Stomach (tissue), 9 donors: Measurements from ENCODE around the gene COX18. TPM values are rescaled to one million over a fixed set of nuclear protein-coding genes. Genes with fewer than 3 reads are reported as not detected.

Experiments
- DNase-seq, 2 donors: peaks; one replicate each; pipeline versions ENCODE4 v3.0.0 to v3.0.0-alpha.2; 2013 to 2019
- H3K27ac ChIP-seq, 5 donors: fragments of 200-600 bp in 4 of 5; sonication (generic) in 4 of 5; one replicate each; pipeline ENCODE4 v1.5.1; 2013 to 2019; ENCODE audit warnings: mild to moderate bottlenecking in 1 of 5, moderate library complexity in 1 of 5
- H3K27me3 ChIP-seq, 3 donors: fragments of 200-600 bp; sonication (generic); one replicate each; pipeline ENCODE4 v1.5.1; 2017 to 2019; ENCODE audit warnings: mixed run types in 1 of 3
- H3K36me3 ChIP-seq, 4 donors: fragments of 200-600 bp; sonication (generic); 1 replicate in 3 of 4; 2 replicates in 1 of 4; pipeline ENCODE4 v1.5.1; 2016 to 2019
- H3K4me1 ChIP-seq, 4 donors: fragments of 200-600 bp; sonication (generic); one replicate each; pipeline ENCODE4 v1.5.1; 2016 to 2019
- H3K4me3 ChIP-seq, 4 donors: fragments of 200-600 bp; sonication (generic) in 3 of 4; one replicate each; pipeline ENCODE4 v1.5.1; 2016 to 2019; ENCODE audit warnings: mild to moderate bottlenecking in 1 of 4
- H3K9me3 ChIP-seq, 4 donors: fragments of 200-600 bp; sonication (generic); one replicate each; pipeline ENCODE4 v1.5.1; 2016 to 2019
- CTCF ChIP-seq, 7 experiments: fragments of 450-650 bp in 4 of 7; fragments of 200-600 bp in 3 of 7; sonication (generic) in 3 of 7; IDR thresholded peaks; one replicate each; pipeline ENCODE4 v1.5.1; 2016 to 2019; ENCODE audit warnings: antibody characterized with exemption in 7 of 7, control low read depth in 2 of 7, mild to moderate bottlenecking in 1 of 7
- EP300 ChIP-seq: sonication (generic); formaldehyde crosslinking; IDR thresholded peaks from one replicate; pipeline ENCODE4 v1.6.1; 2017; ENCODE audit warnings: antibody characterized with exemption
- POLR2A ChIP-seq, 4 donors: fragments of 450-650 bp; IDR thresholded peaks; one replicate each; pipeline ENCODE4 v1.6.1; 2016; ENCODE audit warnings: antibody characterized with exemption in 4 of 4, control low read depth in 2 of 4, mild to moderate bottlenecking in 1 of 4, moderate library complexity in 1 of 4
- POLR2AphosphoS5 ChIP-seq, 3 donors: sonication (generic); formaldehyde crosslinking; IDR thresholded peaks; one replicate each; pipeline ENCODE4 v1.6.1; 2016; ENCODE audit warnings: antibody characterized with exemption in 3 of 3
- WGBS, 5 donors: extraction: QIAGEN DNeasy Blood & Tissue Kit in 3 of 5; methylation state at CpG; one replicate each; pipeline versions ENCODE4 v1.1.5 to v1.1.7; 2013 to 2018; 5-methylcytosine and 5-hydroxymethylcytosine counted together
- intact Hi-C: fragments of 100-400 bp; cut with DNase I; formaldehyde crosslinking; loops from one replicate; pipeline ENCODE4 v1.15.1; 2023; ENCODE audit warnings: low total_unique reads
- polyA plus RNA-seq, 3 donors: library from polyadenylated mRNA; stranded (reverse); fragments of 200-250 nt; gene quantifications; one replicate each; pipeline ENCODE4 v1.2.3, GENCODE V29; 2013
- total RNA-seq, 5 donors: library from RNA; depleted of rRNA; stranded (reverse); fragments of >200 nt; gene quantifications; one replicate each; pipeline versions ENCODE4 v1.1.0 to v1.2.3, GENCODE V29; 2014 to 2016
- donor health status: healthy with polysubstance abuse.
- donor health status: Bipolar disorder and iron deficiency.
- donor health status: healthy.

The COX18 gene
- total and polyA plus RNA-seq, 8 donors = 2.3 to 26.8 (median 8.0) TPM

GRCh38 chr4:73011629-73011985 lies 57.9 kb downstream of the COX18 start:
- TF ChIP-seq POLR2AphosphoS5 (IDR thresholded peaks at IDR 0.05) (no peak), CTCF (IDR thresholded peaks at IDR 0.05) (no peak), EP300 (no peak), POLR2A (IDR thresholded peaks at IDR 0.05) (no peak)
- no peak for DNase-seq

DNA sequence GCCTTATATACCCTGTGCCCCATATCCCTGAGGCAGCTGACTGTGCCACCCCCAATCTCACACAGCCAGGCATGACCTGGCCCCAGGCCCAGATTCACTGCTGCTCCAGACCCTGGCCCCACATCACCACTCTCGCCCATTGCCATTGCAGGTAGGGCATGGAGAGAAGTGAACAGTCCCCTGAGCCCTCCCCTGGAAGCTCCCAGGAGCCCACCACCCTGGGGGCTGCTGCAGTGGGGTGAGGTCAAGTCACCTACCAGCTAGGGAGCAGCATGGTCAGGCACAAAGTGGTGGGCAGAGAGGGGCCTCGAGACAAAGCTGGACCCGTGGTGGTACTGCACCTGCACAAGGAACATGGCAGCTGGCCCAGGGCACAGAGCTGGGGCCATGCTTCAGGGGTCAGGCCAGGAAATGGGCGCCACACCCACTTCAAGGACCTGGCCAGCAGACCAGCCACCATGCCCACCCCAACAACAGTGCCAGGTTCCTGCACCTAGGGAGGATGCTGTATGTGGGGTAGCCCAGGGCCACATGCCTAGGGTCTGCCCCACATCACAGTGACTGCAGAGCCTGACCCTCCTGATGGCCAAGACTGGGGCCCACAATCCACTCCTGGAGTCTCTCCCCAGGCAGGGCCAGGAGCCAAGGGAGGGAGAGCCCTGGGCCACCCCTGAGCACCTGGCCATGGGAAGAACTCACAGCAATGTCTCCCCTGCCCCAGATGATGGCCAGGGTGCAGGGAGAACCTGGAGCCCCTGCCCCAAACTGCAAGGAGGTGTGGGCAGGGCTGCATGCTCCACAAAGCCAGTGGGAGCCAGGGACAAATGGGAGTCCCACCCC lies 58.5 kb downstream of the COX18 start:
- 84 to 89% (median 88%) methylated on average over 3 to 4 of the region's 4 CpGs for WGBS, 5 donors
- H3K4me3 ChIP-seq = no peak overlapping the region
- no peak for TF ChIP-seq POLR2AphosphoS5 (IDR thresholded peaks at IDR 0.05)
- TF ChIP-seq POLR2A (IDR thresholded peaks at IDR 0.05) = no peak
- H3K27me3 ChIP-seq = no peaks in the 10 kb centered on the region
- no peak for DNase-seq
- intact Hi-C loops = loop anchor here (10.0 kb wide), 1 partner anchor 306 kb away; no protein-coding TSS in a partner anchor
- H3K4me1 ChIP-seq = no peaks in the 10 kb centered on the region
- H3K27ac ChIP-seq = no peak overlapping the region
- no peaks in the 10 kb centered on the region for H3K36me3 ChIP-seq
- H3K9me3 ChIP-seq = peaks cover 0 to 17% (median 5%) of the 10 kb centered on the region in 4 donors

More at GRCh38 chr4:73011629-73011985, 57.9 kb downstream of the COX18 start:
- 84 to 94% (median 85%) methylated on average over 3 to 4 of the region's 4 CpGs for WGBS, 5 donors
- H3K4me1 ChIP-seq = no peaks in the 10 kb centered on the region
- no peak overlapping the region for H3K27ac ChIP-seq
- H3K36me3 ChIP-seq = no peaks in the 10 kb centered on the region
- no peaks in the 10 kb centered on the region for H3K27me3 ChIP-seq
- intact Hi-C loops = loop anchor here (10.0 kb wide), 1 partner anchor 307 kb away; no protein-coding TSS in a partner anchor
- no peak overlapping the region for H3K4me3 ChIP-seq
- peaks cover 0 to 17% (median 5%) of the 10 kb centered on the region in 4 donors for H3K9me3 ChIP-seq

DNA sequence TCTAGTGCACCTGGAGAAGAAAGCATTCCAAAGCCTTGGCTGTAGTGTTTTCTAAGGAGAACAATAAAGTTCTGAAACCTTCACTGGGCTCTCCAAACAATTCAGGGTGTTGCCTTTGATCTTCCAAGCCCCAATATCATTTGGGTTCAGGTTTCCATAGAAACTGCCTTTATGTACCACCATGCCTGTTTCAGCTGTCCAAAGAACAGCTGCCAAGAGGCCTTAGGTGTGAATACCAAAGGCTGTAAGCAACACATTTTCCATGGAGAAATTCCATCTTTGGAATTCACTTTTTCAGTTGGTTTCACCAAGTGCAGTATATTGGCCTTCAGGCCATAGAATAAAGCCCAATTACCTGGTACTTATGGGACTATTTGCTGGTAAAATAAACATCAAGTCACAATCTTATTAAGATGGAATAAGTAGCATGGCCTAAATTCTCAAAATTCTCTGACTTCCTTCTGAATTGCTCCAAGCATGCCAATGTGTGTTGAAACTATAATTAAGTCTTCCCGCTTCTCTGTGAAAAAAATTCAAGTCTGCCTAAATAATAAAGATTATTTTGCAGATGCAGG lies 61.9 kb downstream of the COX18 start:
- no peak overlapping the region for H3K27ac ChIP-seq
- 91 to 98% (median 94%) methylated on average over 1 of the region's 1 CpG for WGBS, 5 donors
- intact Hi-C loops = no loop called here
- H3K9me3 ChIP-seq = peaks cover 0 to 17% (median 5%) of the 10 kb centered on the region in 4 donors
- H3K27me3 ChIP-seq = no peaks in the 10 kb centered on the region
- no peak overlapping the region for H3K4me3 ChIP-seq
- TF ChIP-seq POLR2AphosphoS5 (IDR thresholded peaks at IDR 0.05) (no peak), CTCF (IDR thresholded peaks at IDR 0.05) (no peak), POLR2A (IDR thresholded peaks at IDR 0.05) (no peak), EP300 (no peak)
- no peak for DNase-seq
- no peaks in the 10 kb centered on the region for H3K4me1 ChIP-seq
- no peaks in the 10 kb centered on the region for H3K36me3 ChIP-seq

DNA sequence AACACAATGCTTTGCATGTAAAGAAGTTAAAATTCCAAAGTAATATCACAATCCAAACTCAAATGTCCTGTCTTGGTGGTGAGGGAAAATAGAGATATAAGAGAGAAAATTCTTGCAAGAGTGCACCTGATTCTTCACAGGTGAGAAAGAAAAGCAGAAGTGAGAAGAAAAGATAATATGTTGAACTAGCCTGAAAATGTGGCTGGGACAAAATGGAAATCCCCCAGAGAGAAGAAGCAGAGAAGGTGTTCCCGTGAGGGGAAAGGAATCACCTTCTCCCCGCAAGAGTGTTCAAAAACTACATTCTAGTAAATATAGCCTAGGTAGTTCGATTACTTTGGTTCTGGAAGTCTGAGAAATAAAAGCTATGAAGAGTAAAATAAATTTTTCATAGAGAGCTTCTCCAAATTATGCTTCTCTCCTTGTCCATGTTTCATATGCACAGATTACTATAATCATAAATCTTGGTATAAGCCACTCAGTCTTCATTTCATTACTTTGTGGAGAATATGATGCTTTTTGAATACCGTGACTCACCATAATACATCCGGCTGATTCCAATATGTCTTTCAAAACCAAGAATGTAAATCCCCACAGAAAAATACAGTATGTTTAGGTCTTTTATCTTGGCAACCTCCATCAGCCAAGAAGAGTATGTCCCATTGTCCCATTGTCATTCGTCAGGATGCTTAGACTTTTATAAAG lies 63.1 kb downstream of the COX18 start:
- H3K4me1 ChIP-seq = no peaks in the 10 kb centered on the region
- 89 to 93% (median 91%) methylated on average over 6 of the region's 6 CpGs for WGBS, 5 donors
- H3K4me3 ChIP-seq = no peak overlapping the region
- intact Hi-C loops = no loop called here
- no peak overlapping the region for H3K27ac ChIP-seq
- no peaks in the 10 kb centered on the region for H3K27me3 ChIP-seq
- no peak for TF ChIP-seq CTCF (IDR thresholded peaks at IDR 0.05)
- TF ChIP-seq POLR2AphosphoS5 (IDR thresholded peaks at IDR 0.05) = no peak
- no peak for TF ChIP-seq EP300
- TF ChIP-seq POLR2A (IDR thresholded peaks at IDR 0.05) = no peak
- DNase-seq = no peak
- H3K36me3 ChIP-seq = no peaks in the 10 kb centered on the region
- H3K9me3 ChIP-seq = peaks cover 0 to 5% (median 0%) of the 10 kb centered on the region in 4 donors
